ENCODE results near the gene GRK3.

- TF ChIP-seq POLR2A (IDR thresholded peaks at IDR 0.05; ENCODE audit: low read depth, low read length): no peak
- no peak for TF ChIP-seq CTCF (IDR thresholded peaks at IDR 0.05; ENCODE audit: extremely low read depth in 1 of 2, insufficient read depth in 1 of 2, low read depth in 1 of 2, low read length in 2 of 2)
- no peak for TF ChIP-seq FOS (IDR thresholded peaks at IDR 0.05; ENCODE audit: borderline replicate concordance, insufficient read depth, low read length)
- TF ChIP-seq EZH2 (IDR thresholded peaks at IDR 0.05; ENCODE audit: borderline replicate concordance, low read depth, low read length, severe bottlenecking): no peak
- TF ChIP-seq JUN (IDR thresholded peaks at IDR 0.05; ENCODE audit: borderline replicate concordance, insufficient read depth, insufficient read length, low read depth): no peak
- TF ChIP-seq POLR2AphosphoS5 (IDR thresholded peaks at IDR 0.05; ENCODE audit: insufficient read depth, low read depth, low read length): no peak
- no peak for TF ChIP-seq MYC (IDR thresholded peaks at IDR 0.05; ENCODE audit: low read depth, low read length)
- no peak for TF ChIP-seq MAX (IDR thresholded peaks at IDR 0.05; ENCODE audit: insufficient read depth, insufficient read length)
- no peak for TF ChIP-seq GATA2 (IDR thresholded peaks at IDR 0.05; ENCODE audit: insufficient read depth, insufficient read length, low read depth, low read length)
Observed at GRCh38 chr22:25712661-25713400, 148.4 kb downstream of the GRK3 start.
